ENCODE measurements around the gene PRAMEF5.
A peak's percentile ranks its signal among the peaks of the same experiment; 100 is the strongest.
"Not testable (repeated sequence)": the region's sequence is repeated elsewhere in the genome, so short reads cannot be mapped to it uniquely, and the experiment has no call there.

PRAMEF5 gene

DNA sequence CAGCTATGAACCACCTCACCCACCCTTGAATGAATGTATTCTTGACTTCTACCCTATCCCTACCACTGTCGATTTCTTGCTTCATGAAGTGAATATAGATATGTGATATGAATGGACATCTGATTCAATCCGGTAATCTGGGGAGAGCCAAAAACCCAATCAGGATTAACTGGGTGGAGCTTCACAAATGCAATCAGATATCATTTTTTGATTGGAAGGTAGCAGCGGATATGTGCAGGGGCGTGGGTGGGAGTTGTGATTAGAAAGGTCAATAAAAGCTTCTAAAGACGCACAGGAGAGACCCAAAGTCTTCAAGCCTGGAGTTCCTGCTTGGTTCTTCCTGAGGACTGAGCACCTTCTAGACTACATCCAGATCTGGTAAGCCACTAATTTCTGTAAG is at the start of gene PRAMEF5:
Gene PRAMEF5 (plus strand): TSS at position 301 of the 400 bp plus-strand sequence. CDS start 5,071 bp downstream, outside the sequence.
- not testable (repeated sequence) for DNase-seq

DNA sequence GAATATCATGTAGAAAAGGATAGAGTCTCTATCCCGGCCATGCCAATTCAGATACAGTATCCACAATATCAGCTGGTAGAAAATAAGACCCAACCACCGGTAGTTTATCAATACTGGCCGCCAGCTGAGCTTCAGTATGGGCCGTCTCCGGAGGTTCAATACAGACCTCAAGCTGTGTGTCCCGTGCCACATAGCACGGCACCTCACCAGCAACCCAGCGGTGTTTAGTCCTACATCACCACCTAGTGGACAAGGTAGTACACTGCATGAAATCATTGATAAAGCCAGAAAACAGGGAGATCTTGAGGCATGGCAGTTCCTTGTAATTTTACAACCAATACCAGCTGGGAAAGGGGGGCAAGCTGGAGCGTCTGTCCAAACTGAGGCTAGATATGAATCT is 45.3 kb upstream of the PRAMEF5 start:
- not testable (repeated sequence) for DNase-seq

DNA sequence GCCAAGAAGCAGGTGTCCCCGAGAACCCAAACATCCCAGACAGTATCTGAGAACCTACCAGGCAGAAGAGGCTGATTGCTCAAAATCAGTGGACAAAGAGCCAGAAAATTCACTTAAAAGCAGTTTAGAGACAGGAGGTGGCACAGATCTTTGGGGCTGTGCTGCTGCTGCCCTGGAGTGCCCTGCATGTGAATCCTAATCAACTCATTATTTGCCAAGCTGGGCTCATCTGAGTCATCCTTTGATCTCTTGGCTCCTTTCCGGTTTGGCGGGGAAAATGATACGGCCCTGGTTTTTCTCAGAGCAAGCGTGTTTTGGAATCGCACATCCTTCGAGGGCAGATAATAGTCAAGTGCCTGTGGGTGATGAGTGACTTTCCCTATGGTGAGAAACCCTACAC is 37.4 kb upstream of the PRAMEF5 start:
- not testable (repeated sequence) for DNase-seq

- DNase-seq: not testable (repeated sequence)
Measured at GRCh38 chr1:13219203-13219602, 34.8 kb upstream of the PRAMEF5 start.

DNA sequence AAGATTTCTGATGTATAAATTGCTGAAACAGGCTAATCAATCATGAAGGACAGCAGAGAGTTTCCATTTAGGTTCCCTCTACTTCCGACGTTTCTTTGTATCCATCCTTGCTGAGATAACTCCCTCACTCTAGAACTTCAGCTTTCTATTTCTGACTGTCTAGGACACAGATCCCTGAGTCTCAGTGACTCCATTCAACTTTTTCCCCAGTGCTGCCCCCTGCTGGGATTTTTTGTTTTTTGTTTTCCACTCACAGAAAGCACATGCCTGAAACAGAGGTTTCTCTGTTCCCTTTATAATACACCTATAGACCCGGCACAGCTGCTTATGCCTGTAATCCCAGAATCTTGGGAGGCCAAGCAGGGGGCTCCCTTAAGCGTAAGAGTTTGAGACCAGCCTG is 31.2 kb upstream of the PRAMEF5 start:
- DNase-seq: not testable (repeated sequence)

DNA sequence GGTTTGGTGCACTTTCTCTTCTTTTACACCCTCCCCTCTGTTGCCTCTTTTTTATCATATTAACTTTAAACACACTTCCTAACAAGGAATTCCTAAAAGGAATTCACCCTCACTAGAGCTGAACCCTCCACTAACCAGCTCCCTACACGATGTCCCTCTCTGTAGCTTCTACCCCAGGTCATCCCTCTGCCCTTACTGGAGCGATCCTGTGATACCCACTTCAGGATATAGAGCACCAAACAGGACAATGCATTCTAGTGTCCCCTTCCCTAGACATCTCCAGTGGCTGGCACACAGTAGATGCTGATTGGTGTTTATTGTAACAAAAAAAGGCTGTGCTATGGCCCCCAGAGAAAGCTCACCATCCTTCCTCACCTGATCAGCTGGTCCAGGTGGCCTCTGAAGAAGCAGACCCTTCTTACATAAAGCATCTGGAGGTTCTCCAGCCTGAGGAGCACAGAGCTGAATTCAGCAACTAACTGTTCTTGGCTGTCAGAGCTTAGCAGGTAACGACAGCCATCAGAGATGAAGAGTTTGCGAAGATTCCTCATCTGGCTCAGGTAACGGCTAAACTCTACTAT is 29.4 kb upstream of the PRAMEF5 start:
- DNase-seq: no peak

GRCh38 chr1:13225675-13226204 is 28.3 kb upstream of the PRAMEF5 start, which contains the start of gene PRAMEF18:
Gene PRAMEF18 (minus strand): TSS chr1:13226154. CDS start chr1:13226106, 48 bp downstream.
- DNase-seq: not testable (repeated sequence)

GRCh38 chr1:13227271-13228055 is 26.5 kb upstream of the PRAMEF5 start:
- not testable (repeated sequence) for DNase-seq

- DNase-seq: peak; percentile 92
Measured at GRCh38 chr1:13228343-13228781, 25.6 kb upstream of the PRAMEF5 start.

DNA sequence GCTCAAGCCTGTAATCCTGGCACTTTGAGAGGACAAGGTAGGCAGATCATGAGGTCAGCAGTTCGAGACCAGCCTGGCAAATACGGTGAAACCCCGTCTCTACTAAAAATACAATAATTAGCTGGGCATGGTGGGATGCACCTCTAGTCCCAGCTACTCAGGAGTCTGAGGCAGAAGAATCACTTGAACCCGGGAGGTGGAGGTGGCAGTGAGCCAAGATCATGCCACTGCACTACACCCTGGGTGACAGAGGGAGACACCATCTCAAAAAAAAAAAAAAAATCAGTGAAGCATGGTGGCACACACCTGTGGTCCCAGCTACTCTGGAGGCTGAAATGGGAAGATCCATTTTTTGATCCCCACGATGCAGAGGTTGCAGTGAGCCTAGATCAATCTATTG is 23.9 kb upstream of the PRAMEF5 start:
- DNase-seq: not testable (repeated sequence)

- not testable (repeated sequence) for DNase-seq
Measured at GRCh38 chr1:13230601-13231000, 23.4 kb upstream of the PRAMEF5 start.

DNA sequence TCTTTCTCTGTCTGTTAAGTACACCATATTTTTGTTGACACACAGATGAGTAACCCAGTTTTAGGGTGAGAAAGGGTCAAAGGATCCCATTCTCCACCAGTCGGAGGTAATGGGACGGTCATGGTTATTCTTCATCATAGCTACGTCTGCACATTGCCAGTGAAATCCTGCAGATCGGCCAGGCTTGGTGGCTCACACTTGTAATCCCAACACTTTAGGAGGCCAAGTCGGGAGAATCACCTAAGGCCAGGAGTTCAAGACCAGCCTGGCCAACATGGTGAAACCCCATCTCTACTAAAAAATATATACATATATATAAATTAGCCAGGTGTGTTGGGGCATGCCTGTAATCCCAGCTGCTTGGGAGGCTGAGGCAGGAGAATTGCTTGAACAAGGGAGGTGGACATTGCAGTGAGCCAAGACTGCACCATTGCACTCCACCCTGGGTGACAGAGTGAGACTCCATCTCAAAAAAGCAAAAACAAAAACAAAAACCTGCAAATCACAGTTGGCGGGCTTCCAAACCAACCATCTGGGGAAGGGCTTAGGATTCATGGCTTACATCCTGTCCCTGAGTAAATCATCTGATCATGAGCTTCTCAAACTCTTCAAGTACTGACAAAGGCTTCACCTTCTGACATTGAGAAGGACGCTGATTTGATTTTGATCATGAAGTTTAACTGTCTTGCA is 22.8 kb upstream of the PRAMEF5 start:
- DNase-seq: peak; percentile 95

DNA sequence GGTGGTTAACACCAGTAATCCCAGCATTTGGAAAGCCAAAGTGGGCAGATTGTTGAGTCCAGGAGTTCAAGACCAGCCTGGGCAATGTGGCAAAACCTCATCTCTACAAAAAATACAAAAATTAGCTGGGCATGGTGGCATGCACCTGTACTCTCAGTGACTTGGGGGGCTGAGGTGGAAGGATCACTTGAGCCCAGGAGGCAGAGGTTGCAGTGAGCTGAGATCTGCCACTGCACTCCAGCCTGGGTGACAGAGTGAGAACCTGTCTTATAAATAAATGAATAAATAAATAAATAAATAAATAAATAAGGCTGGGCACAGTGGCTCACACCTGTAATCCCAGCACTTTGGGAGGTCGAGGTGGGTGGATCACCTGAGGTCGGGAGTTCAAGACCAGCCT is 21.9 kb upstream of the PRAMEF5 start:
- DNase-seq: not testable (repeated sequence)

DNA sequence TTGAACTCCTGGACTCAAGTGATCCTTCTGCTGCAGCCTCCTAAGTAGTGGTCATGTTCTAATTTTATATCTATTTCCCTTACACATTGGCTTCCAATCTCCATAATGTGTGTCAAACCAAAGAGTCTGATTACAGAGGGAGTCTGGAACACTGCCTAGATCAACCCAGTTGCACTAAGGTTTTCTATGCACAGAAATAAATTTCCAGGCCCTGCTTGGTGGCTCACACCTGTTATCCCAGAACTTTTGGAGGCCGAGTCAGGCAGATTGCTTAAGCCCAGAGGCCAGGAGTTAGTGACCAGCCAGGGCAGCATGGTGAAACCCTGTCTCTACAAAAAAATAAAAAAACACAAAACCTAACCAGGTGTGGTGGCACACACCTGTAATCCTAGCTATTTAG is 19.9 kb upstream of the PRAMEF5 start:
- peak; percentile 63 for DNase-seq

DNA sequence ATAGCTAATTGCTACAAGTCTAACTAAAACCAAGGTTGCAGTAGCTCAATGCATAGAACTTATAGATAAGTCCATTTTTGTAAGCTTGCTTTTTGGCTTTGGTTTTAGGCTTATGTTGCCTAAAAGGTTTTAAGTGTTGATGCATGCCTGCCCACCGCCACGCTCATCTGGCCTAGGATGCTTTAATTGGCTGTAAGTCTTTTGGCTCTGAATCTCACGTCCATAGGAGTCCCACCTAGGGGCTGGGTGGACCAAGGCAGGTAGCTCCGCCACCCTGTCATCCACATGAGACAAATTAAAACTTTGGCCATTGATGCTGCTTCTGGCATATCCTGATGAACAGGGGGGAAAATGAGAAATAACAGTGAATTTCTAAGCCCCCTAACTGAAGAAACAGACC is 16.4 kb upstream of the PRAMEF5 start:
- peak; percentile 49 for DNase-seq

DNA sequence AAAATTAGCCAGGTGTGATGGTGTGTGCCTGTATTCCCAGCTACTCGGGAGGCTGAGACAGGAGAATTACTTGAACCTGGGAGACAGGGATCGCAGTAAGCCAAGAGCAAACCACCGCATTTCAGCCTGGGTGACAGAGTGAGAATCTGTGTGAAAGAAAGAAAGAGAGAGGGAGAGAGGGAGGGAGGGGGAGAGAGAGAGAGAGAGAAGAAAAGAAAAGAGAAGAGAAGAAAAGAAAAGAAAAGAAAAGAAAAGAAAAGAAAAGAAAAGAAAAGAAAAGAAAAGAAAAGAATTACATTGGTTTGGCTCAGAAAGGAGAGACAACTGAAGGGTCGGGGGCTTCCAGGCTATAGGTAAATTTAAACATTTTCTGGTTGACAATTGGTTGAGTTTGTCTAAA is 14.4 kb upstream of the PRAMEF5 start:
- DNase-seq: not testable (repeated sequence)

DNA sequence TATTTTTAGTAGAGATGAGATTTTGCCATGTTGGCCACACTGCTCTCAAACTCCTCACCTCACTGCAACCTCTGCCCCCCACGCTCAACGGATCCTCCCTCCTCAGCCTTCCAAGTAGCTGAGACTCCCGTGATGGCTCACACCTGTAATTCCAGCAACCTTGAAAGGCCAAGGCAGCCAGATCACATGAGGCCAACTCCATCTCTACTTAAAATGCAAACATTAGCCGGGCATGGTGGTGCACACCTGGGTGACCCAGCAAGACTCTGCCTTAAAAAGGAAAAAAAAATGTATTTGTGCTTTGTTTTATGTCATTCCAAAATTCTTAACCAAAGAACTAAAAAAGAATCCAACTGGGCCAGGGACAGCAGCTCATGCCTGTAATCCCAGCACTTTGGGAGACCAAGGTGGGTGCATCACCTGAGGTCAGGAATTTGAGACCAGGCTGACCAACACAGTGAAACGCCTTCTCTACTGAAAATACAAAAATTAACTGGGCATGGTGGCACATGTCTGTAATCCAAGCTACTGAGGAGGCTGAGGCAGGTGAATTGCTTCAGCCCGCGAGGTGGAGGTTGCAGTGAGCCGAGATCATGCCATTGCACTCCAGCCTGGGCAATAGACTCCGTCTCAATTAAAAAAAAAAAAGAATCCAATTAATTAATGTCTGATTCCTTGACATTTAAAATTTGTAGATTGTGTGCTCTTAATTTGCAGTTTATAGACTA is 10.3 kb upstream of the PRAMEF5 start:
- not testable (repeated sequence) for DNase-seq

GRCh38 chr1:13245841-13246553 is 8.0 kb upstream of the PRAMEF5 start:
- DNase-seq: not testable (repeated sequence)

- DNase-seq: peak; percentile 46
Measured at GRCh38 chr1:13246554-13246871, 7.5 kb upstream of the PRAMEF5 start.

GRCh38 chr1:13247122-13247521 is 6.9 kb upstream of the PRAMEF5 start:
- not testable (repeated sequence) for DNase-seq

DNA sequence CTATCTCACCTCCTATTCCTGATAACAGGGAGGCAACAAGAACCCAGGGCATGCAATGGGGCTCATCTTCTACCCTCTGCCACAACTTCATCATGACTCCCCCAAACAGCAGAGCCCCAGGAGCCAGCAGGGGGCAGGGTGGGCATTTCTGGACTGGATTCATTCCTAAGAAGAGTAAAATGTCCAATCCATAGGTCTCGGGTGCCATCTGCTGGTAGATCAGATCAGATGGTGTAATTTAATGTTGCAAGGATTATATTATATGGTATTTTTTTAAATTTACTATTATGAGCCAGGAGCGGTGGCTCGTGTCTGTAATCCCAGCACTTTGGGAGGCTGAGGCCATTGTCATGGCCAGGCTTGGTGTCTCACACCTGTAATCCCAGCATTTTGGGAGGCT is 11.1 kb downstream of the PRAMEF5 start:
- DNase-seq: not testable (repeated sequence)

DNA sequence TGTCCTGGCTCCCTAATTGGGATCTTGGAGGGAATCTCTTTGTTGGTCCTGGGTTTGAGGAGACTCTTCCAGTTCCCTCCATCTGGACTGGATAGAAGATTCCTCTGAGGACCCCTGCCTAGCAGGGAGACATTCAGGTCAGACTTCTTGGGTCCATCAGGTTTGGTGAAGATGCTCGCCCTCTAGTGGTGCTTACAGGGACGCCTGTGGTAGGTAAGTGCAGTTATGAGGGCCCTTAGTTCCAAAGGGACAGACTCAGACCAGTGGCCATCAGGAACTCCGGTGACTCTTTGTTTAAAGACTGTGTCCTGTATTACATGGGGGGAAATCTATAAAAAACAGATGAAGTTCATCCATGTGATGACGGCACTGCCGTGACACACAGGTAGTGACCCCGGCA is 23.0 kb downstream of the PRAMEF5 start:
- DNase-seq: peak; percentile 2

All from RPMI8226 (cell line).